Erythroblast (primary cell): ENCODE data around the gene EXO1.
"Not testable (repeated sequence)": the region's sequence is repeated elsewhere in the genome, so short reads cannot be mapped to it uniquely, and the experiment has no call there.

Experiments used
- DNase-seq, 2 experiments: peaks; one replicate each; lab custom pipeline; 2025; lab: John Stamatoyannopoulos, UW
- GATA1 ChIP-seq: IDR thresholded peaks from 2 replicates; pipeline ENCODE4 v1.6.1; 2011; ENCODE audit warnings: low read depth, mild to moderate bottlenecking, control low read depth, low read length, moderate library complexity
- POLR2A ChIP-seq: IDR thresholded peaks from 2 replicates; pipeline ENCODE4 v1.6.1; 2011; ENCODE audit warnings: mild to moderate bottlenecking, low read length

The EXO1 gene

GRCh38 chr1:241822846-241823245, 25.2 kb upstream of the EXO1 start:
- no peak for TF ChIP-seq POLR2A
- no peak for TF ChIP-seq GATA1
- no peak for DNase-seq

- TF ChIP-seq GATA1 (no peak), POLR2A (no peak)
- DNase-seq, result no peak
Observed at GRCh38 chr1:241823925-241824324, 24.1 kb upstream of the EXO1 start.

- TF ChIP-seq GATA1 (no peak), POLR2A (no peak)
- peak; percentile 23 to 38 for DNase-seq
Observed at GRCh38 chr1:241825581-241825980, 22.4 kb upstream of the EXO1 start.

GRCh38 chr1:241826613-241827012, 21.4 kb upstream of the EXO1 start:
- DNase-seq, result not testable (repeated sequence)

GRCh38 chr1:241827264-241827663, 20.7 kb upstream of the EXO1 start:
- TF ChIP-seq POLR2A, result no peak
- no peak for TF ChIP-seq GATA1
- no peak for DNase-seq

GRCh38 chr1:241828463-241829021, 19.5 kb upstream of the EXO1 start:
- DNase-seq, result peak; percentile 11 to 32
- no peak for TF ChIP-seq GATA1
- no peak for TF ChIP-seq POLR2A

- DNase-seq, result no peak
Observed at GRCh38 chr1:241829468-241829867, 18.5 kb upstream of the EXO1 start.

GRCh38 chr1:241834733-241835377, 13.1 kb upstream of the EXO1 start:
- TF ChIP-seq GATA1, result no peak
- DNase-seq, result peak; percentile 35 to 39

More at GRCh38 chr1:241829468-241829867, 18.5 kb upstream of the EXO1 start:
- TF ChIP-seq POLR2A (no peak), GATA1 (no peak)

GRCh38 chr1:241836941-241837340, 11.1 kb upstream of the EXO1 start:
- DNase-seq, result no peak
- no peak for TF ChIP-seq GATA1
- no peak for TF ChIP-seq POLR2A

- no peak for TF ChIP-seq POLR2A
- TF ChIP-seq GATA1, result no peak
- no peak for DNase-seq
Observed at GRCh38 chr1:241837416-241837815, 10.6 kb upstream of the EXO1 start.

- DNase-seq, result no peak
- no peak for TF ChIP-seq POLR2A
- TF ChIP-seq GATA1, result no peak
Observed at GRCh38 chr1:241837901-241838300, 10.1 kb upstream of the EXO1 start.

GRCh38 chr1:241838897-241839296, 9.1 kb upstream of the EXO1 start:
- no peak for DNase-seq
- TF ChIP-seq GATA1 (no peak), POLR2A (no peak)

- TF ChIP-seq GATA1 (no peak), POLR2A (no peak)
- DNase-seq, result no peak
Observed at GRCh38 chr1:241839369-241839979, 8.5 kb upstream of the EXO1 start.

GRCh38 chr1:241840164-241840563, 7.8 kb upstream of the EXO1 start:
- no peak for DNase-seq
- no peak for TF ChIP-seq GATA1
- TF ChIP-seq POLR2A, result no peak

GRCh38 chr1:241841691-241842090, 6.3 kb upstream of the EXO1 start:
- no peak for TF ChIP-seq POLR2A

More at GRCh38 chr1:241841691-241842090, 6.3 kb upstream of the EXO1 start:
- no peak for DNase-seq
